ENCODE data around the gene ASIC5.
A peak's percentile ranks its signal among the peaks of the same experiment; 100 is the strongest.

Gene ASIC5

DNA sequence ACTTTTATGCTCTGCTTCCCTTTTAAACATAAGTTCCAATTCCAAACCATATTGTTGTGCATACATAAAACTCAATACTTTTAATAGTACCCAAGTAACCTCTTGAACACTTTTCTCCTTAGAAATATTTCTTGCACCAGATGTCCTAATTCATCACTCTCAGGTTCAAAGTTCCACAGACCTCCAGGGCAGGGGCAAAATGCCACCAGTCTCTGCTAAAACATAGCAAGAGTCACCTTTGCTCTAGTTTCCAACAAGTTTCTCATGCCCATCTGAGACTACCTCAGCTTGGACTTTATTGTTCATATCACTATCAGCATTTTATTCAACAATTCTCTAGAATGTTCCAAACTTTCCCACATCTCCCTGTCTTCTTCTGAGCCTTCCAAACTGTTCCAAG lies 13.7 kb upstream of the ASIC5 start:
- no peak for DNase-seq

DNA sequence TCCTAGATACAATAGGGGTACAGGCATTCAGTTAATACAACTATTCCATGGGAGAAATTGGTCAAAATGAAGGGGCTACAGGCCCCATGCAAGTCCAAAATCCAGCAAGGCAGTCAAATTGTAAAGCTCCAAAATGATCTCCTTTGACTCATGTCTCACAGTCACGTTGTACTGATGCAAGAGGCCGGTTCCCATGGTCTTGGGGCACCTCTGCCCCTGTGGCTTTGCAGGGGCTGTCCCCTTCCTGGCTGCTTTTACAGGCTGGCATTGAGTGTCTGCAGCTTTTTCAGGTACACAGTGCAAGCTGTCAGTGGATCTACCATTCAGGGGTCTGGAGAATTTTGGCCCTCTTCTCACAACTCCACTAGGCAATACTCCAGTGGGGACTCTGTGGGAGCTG lies 12.5 kb upstream of the ASIC5 start:
- DNase-seq, result no peak

DNA sequence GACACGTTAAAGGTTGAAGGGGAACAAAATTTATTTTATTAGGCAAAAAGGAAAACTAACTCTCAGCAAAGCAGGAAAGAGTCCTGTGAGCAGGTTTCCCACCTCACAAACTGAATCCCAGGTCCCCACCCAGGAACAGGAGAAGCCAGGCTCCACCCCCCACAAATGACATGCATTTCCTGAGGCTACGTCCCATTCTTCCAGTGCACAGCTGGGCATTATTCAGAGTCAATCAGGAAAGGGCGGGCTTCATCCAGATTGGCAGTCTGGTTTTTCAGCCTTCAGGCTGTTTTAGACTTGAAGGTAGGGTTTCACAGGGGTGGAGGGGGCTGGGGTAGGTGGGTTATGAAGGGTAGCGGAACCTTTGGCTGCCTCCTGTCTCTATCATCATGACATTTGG lies 11.9 kb upstream of the ASIC5 start:
- DNase-seq, result no peak

- no peak for DNase-seq
Observed at GRCh38 chr4:155875878-155876277, 9.8 kb upstream of the ASIC5 start.

- DNase-seq, result no peak
Observed at GRCh38 chr4:155855897-155856296, 10.2 kb downstream of the ASIC5 start.

GRCh38 chr4:155854582-155855226 lies 11.4 kb downstream of the ASIC5 start:
- DNase-seq, result no peak

GRCh38 chr4:155853189-155853588 lies 12.9 kb downstream of the ASIC5 start:
- DNase-seq, result no peak

- no peak for DNase-seq
Observed at GRCh38 chr4:155849042-155849441, 17.0 kb downstream of the ASIC5 start.

DNA sequence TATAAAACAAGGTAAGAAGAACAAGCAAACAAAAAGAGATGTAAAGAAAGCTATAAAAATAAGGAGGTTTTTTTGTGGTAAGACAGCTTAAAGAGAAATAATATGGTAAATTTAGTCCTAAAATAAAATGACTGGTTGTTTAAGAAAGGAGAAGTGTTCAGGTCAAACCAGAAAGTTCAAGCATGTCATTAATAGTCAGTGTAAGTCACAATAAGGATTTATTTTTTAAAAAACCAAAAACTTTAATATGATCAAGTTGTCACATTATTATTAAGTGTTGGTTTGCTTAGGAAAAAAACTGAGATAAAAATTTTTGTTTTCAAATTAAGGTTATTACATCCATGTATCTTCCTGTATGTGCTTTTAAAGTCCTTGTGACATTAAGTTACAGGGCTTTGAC lies 19.1 kb downstream of the ASIC5 start:
- no peak for DNase-seq

DNA sequence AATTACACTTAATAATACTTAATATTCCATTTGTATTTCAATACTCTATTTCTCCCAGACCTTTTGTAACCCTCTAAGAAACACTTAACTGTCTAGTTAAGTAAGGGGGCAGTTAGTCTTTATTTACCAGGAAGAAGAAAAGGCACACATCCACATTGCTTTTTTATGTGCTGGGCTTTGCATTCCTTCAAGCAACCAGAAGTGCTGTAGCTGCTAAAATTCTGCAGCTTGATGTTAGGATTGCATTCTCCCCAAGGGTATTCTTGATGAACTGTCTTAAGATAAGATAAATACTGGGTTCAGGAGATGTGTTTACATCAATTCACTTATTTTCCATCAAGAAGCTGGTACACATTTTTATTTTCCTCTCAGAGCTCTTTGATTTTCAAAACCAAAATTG lies 24.0 kb downstream of the ASIC5 start:
- DNase-seq, result no peak

GRCh38 chr4:155837203-155837796 lies 28.8 kb downstream of the ASIC5 start:
- no peak for DNase-seq

- no peak for DNase-seq
Observed at GRCh38 chr4:155832664-155833063, 33.4 kb downstream of the ASIC5 start.

GRCh38 chr4:155828628-155829027 lies 37.4 kb downstream of the ASIC5 start:
- DNase-seq, result no peak

DNA sequence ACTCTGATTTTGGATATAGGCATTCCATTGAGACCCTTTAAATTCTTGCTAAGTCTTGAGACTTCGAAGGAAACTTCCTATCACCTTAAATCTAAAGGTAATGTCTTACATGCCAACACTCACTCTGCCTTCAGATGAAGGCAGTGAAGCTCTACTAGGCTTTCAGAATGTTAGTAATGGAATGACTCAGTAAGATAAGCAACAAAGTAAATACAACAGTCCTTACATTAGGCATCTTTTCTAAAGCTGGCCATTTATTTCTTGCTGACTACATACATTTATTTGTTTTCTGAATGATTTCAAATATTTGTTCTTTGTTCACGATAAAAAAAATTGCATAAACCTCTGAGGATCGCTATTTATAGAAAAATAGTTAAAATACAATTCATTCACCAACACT lies 43.5 kb downstream of the ASIC5 start:
- no peak for DNase-seq

GRCh38 chr4:155820887-155821518 lies 45.1 kb downstream of the ASIC5 start:
- DNase-seq, result no peak

DNA sequence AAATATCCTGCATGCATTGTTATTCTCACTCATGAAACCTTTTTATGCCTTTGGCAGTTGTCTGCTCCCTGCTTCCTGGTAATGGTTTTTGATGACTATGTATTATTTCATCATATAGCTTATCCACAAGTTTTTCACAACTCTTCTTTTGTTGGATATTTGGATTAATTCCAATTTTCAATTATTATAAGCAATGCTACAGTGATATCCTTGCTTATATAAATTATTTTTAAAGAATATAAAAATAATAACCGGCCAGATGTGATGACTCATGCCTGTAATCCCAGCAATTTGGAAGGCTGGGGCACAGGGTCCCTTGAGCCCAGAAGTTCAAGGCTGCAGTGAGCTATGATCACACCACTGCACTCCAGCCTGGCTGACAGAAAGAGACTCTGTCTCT lies 47.0 kb downstream of the ASIC5 start:
- no peak for DNase-seq

GRCh38 chr4:155818639-155819038 lies 47.4 kb downstream of the ASIC5 start:
- DNase-seq, result no peak

DNA sequence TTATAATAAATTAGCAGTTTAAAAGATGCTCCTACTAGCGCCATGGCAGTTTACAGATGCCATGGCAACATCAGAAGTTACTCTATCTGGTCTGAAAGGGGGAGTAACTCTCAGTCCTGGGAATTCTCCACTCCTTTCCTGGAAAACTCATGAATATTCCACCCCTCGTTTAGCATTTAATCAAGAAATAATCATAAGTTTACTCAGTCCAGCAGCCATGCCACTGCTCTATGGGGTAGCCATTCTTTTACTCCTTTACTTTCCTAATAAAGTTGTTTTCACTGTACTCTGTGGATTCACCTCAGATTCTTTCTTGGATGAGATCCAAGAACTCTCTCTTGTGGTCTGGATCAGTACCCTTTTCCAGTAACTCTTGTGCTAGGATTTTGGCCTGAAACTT lies 55.0 kb downstream of the ASIC5 start:
- no peak for DNase-seq

- DNase-seq, result peak in 3 of 6 experiments; percentile 35 to 56 (median 45)
Observed at GRCh38 chr4:155809835-155810234, 56.2 kb downstream of the ASIC5 start.

DNA sequence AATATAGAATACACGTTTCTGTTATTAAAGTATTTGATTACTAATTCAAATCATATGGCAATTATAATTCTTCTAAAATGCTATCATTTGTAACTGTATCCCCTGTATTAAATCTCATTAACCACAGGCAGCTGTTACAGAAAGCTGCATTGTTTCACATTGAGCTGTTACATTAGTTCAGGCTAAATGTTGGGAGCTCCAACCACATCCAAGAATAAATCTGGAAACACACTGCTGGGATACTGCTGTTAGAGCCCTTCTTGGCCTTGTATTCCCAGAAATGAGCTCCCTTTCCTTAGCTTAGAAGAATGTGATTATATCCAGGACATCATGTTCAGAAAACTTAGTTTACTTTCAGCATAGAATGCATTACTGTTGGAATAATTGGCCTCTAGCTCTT lies 59.1 kb downstream of the ASIC5 start:
- DNase-seq, result no peak

- no peak for DNase-seq
Observed at GRCh38 chr4:155805016-155805415, 61.1 kb downstream of the ASIC5 start.

- DNase-seq, result no peak
Observed at GRCh38 chr4:155802190-155802959, 63.7 kb downstream of the ASIC5 start.

- DNase-seq, result no peak
Observed at GRCh38 chr4:155800685-155801343, 65.3 kb downstream of the ASIC5 start.
